DOHH2 (cell line): ENCODE data around the gene PYGB.

ENCODE experiments used
- H3F3A ChIP-seq: fragments of 200-600 bp; sonication (generic), shearing (Covaris generic); 2 replicates; pipeline ENCODE4 v1.6.0; 2016; ENCODE audit warnings: antibody characterized with exemption, mild to moderate bottlenecking; ENCODE audit not compliant: control insufficient read depth, insufficient read depth
- H3K27ac ChIP-seq: fragments of 200-600 bp; sonication (generic); 2 replicates; pipeline ENCODE4 v1.5.1; 2014; ENCODE audit warnings: low read depth, mild to moderate bottlenecking, low read length, moderate library complexity
- H3K27me3 ChIP-seq: fragments of 200-600 bp; sonication (generic); 2 replicates; pipeline ENCODE4 v1.6.1; 2014; ENCODE audit warnings: mild to moderate bottlenecking, low read length, mixed read lengths; ENCODE audit not compliant: control insufficient read depth
- H3K36me3 ChIP-seq: fragments of 200-600 bp; sonication (generic); 2 replicates; pipeline ENCODE4 v1.6.1; 2014; ENCODE audit warnings: mild to moderate bottlenecking, low read length, moderate library complexity, mixed read lengths; ENCODE audit not compliant: control insufficient read depth
- H3K4me1 ChIP-seq: fragments of 200-600 bp; sonication (generic); 2 replicates; pipeline ENCODE4 v1.6.1; 2014; ENCODE audit warnings: mild to moderate bottlenecking, low read length, mixed read lengths; ENCODE audit not compliant: control insufficient read depth
- H3K4me2 ChIP-seq: fragments of 200-600 bp; sonication (generic); 2 replicates; pipeline ENCODE4 v1.6.0; 2014; ENCODE audit warnings: mild to moderate bottlenecking, low read length, moderate library complexity
- H3K4me3 ChIP-seq: fragments of 200-600 bp; sonication (generic); 2 replicates; pipeline ENCODE4 v1.5.1; 2014; ENCODE audit warnings: mild to moderate bottlenecking, low read length, mixed read lengths
- H3K79me2 ChIP-seq: fragments of 200-600 bp; sonication (generic); 2 replicates; pipeline ENCODE4 v1.6.1; 2014; ENCODE audit warnings: mild to moderate bottlenecking, low read length, mixed read lengths; ENCODE audit not compliant: control insufficient read depth
- H3K9me2 ChIP-seq: fragments of 200-600 bp; sonication (generic); replicated peaks from 2 replicates; pipeline ENCODE4 v1.6.1; 2014; ENCODE audit warnings: mild to moderate bottlenecking, low read length, mixed read lengths; ENCODE audit not compliant: control insufficient read depth
- H3K9me3 ChIP-seq: fragments of 200-600 bp; sonication (generic); 2 replicates; pipeline ENCODE4 v1.6.1; 2014; ENCODE audit warnings: antibody characterized with exemption, low read length, mixed read lengths; ENCODE audit not compliant: control insufficient read depth, insufficient read depth
- H4K20me1 ChIP-seq: fragments of 200-600 bp; sonication (generic); 2 replicates; pipeline ENCODE4 v1.6.0; 2014; ENCODE audit warnings: low read depth, mild to moderate bottlenecking, antibody characterized with exemption, low read length, moderate library complexity; ENCODE audit not compliant: control insufficient read depth, insufficient read depth
- CTCF ChIP-seq: fragments of 200-600 bp; sonication (generic); IDR thresholded peaks from one replicate; pipeline ENCODE4 v1.5.1; 2014; ENCODE audit warnings: antibody characterized with exemption, mild to moderate bottlenecking, low read depth, low read length; ENCODE audit not compliant: poor library complexity, severe bottlenecking
- EZH2phosphoT487 ChIP-seq: fragments of 200-600 bp; sonication (generic); IDR thresholded peaks from 2 replicates; pipeline ENCODE4 v1.6.1; 2017; ENCODE audit warnings: borderline replicate concordance, mild to moderate bottlenecking, antibody characterized with exemption, low read length, moderate library complexity, mixed read lengths

Gene PYGB

GRCh38 chr20:25215521-25215920, 32.4 kb upstream of the PYGB start:
- H3F3A ChIP-seq: no peaks in the 10 kb centered on the region
- H3K36me3 ChIP-seq: peaks cover 11% of the 10 kb centered on the region; the same call in 1 of the 2 replicates
- H3K27me3 ChIP-seq: no peaks in the 10 kb centered on the region
- H3K9me2 ChIP-seq: no peaks in the 10 kb centered on the region
- no peaks in the 10 kb centered on the region for H4K20me1 ChIP-seq
- TF ChIP-seq CTCF (no peak), EZH2phosphoT487 (no peak)
- peaks cover 11% of the 10 kb centered on the region; the same call in 1 of the 2 replicates for H3K4me1 ChIP-seq
- no peak overlapping the region for H3K4me2 ChIP-seq
- no peaks in the 10 kb centered on the region for H3K79me2 ChIP-seq
- H3K4me3 ChIP-seq: no peak overlapping the region
- H3K27ac ChIP-seq: no peak overlapping the region
- no peaks in the 10 kb centered on the region for H3K9me3 ChIP-seq

DNA sequence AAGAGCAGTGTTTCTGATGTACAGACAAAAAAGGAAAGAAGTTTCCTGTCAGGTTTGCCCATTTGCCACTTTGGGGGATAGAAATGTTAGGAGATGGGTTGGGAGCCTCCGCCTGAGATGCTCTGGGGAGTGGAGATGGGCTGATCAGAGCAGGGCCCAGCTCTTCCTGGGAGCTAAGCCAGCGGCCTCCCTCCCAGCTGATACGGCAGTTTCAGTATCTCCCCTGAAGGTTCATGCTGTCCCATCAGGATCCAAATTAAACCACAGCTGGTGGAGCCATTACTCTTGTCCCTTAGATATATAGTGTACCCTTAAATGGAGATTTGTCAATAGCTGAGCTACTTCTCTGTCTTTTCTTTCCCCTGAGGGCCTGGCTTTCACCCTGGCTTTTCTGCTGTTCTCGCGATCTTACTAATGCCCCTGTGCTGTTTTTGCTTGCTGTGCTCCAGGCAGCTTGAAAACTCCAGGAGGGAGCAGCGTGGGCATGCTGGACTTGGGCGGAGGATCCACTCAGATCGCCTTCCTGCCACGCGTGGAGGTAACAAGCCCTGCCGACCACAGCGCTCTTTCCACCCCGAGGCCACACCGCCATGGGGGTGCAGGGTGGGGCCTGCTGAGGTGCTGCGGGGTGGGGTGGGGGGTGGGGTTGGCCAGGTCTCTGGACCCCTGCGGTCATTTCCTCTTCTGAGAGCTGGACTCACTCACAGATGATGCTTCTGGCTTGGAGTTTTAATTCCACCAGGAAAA, 31.5 kb upstream of the PYGB start:
- no peaks in the 10 kb centered on the region for H3F3A ChIP-seq
- no peaks in the 10 kb centered on the region for H4K20me1 ChIP-seq
- H3K79me2 ChIP-seq: no peaks in the 10 kb centered on the region
- no peak overlapping the region for H3K4me3 ChIP-seq
- no peak for TF ChIP-seq CTCF
- no peak for TF ChIP-seq EZH2phosphoT487
- H3K4me1 ChIP-seq: peaks cover 11% of the 10 kb centered on the region; the same call in 1 of the 2 replicates
- peaks cover 11% of the 10 kb centered on the region; the same call in 1 of the 2 replicates for H3K36me3 ChIP-seq
- H3K27ac ChIP-seq: no peak overlapping the region
- no peaks in the 10 kb centered on the region for H3K27me3 ChIP-seq
- no peaks in the 10 kb centered on the region for H3K9me2 ChIP-seq
- H3K4me2 ChIP-seq: no peak overlapping the region
- H3K9me3 ChIP-seq: no peaks in the 10 kb centered on the region

DNA sequence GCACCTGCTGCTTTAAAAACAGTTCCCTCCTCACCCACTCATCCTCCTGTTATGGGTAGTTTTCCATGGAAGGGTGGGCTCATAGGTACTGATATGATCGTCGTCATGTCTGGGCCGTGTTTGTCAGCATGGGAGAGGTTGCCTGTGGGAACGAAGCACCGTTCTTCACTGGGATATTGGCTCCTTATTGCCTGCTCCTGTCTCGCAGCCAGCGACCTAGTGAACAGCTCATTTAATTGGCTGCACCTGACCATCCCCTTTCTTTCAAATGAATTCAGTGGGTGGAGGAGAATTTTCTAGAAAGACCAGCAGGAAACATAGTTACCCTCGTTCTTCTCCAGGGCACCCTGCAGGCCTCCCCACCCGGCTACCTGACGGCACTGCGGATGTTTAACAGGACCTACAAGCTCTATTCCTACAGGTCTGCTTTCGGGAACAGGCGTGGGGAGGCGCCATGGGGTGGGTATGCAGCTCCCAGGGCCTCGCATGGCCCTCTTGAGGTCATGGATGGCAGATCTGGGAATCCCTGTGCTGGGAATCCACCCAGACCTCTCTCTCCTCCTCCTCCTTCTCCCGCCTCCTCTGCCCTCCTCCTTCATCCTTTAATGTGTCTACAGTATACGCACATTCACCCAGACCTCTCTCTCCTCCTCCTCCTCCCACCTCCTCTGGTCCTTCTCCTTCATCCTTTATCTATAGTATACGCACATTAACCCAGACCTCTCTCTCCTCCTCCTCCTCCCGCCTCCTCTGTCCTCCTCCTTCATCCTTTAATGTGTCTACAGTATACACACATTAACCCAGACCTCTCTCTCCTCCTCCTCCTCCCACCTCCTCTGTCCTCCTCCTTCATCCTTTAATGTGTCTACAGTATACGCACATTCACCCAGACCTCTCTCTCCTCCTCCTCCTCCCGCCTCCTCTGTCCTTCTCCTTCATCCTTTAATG, 30.4 kb upstream of the PYGB start:
- Histone ChIP-seq H3K27ac (no peak overlapping the region), H3F3A (no peaks in the 10 kb centered on the region), H3K4me2 (no peak overlapping the region), H3K9me2 (no peaks in the 10 kb centered on the region), H3K27me3 (no peaks in the 10 kb centered on the region), H3K4me3 (no peak overlapping the region), H3K9me3 (no peaks in the 10 kb centered on the region), H4K20me1 (no peaks in the 10 kb centered on the region), H3K36me3 (peaks cover 11% of the 10 kb centered on the region; the same call in 1 of the 2 replicates), H3K79me2 (no peaks in the 10 kb centered on the region), H3K4me1 (peaks cover 11% of the 10 kb centered on the region; the same call in 1 of the 2 replicates)
- TF ChIP-seq CTCF (no peak), EZH2phosphoT487 (no peak)
